Hepatocyte (in vitro differentiated cells): ENCODE results near the gene TMEM131.

Source experiments
- CTCF ChIP-seq: fragments of 200-600 bp; sonication (generic); IDR thresholded peaks from 2 replicates; pipeline ENCODE4 v1.5.1; 2016; ENCODE audit warnings: antibody characterized with exemption, mild to moderate bottlenecking; ENCODE audit not compliant: poor library complexity
- EZH2 ChIP-seq: fragments of 200-600 bp; sonication (generic); IDR thresholded peaks from 2 replicates; pipeline ENCODE4 v1.6.1; 2016; ENCODE audit warnings: antibody characterized with exemption, mild to moderate bottlenecking, borderline replicate concordance
- EZH2phosphoT487 ChIP-seq: fragments of 200-600 bp; sonication (generic); IDR thresholded peaks from one replicate; pipeline ENCODE4 v1.6.1; 2018; ENCODE audit warnings: antibody characterized with exemption, mild to moderate bottlenecking, low read depth, moderate library complexity; ENCODE audit not compliant: unreplicated experiment, severe bottlenecking

- TF ChIP-seq CTCF, result no peak
- TF ChIP-seq EZH2, result no peak
- TF ChIP-seq EZH2phosphoT487, result no peak
These were observed 1.3 kb downstream of the TMEM131 start for GRCh38 chr2:97994476-97994875.
